Activated CD8-positive, alpha-beta T cell treated with anti-CD3 and anti-CD28 coated beads for 36 hours (primary cell): ENCODE results near the gene POU3F1. TPM values are rescaled to one million over a fixed set of nuclear protein-coding genes. Genes with fewer than 3 reads are reported as not detected.
"Not testable (repeated sequence)": the region's sequence is repeated elsewhere in the genome, so short reads cannot be mapped to it uniquely, and the experiment has no call there.

Experiments used
- ATAC-seq: fragments of 200-7000 bp; cut with Tn5 transposase; one replicate; pipeline ENCODE4 v1.10.0; 2021; ENCODE audit warnings: mild to moderate bottlenecking, moderate library complexity
- CTCF ChIA-PET: fragments of 350-600 bp; sonication (Branson Sonifier 250); formaldehyde crosslinking; loops from one replicate; lab custom pipeline; 2021; ENCODE audit warnings: antibody characterized with exemption; lab: Charles Lee
- POLR2A ChIA-PET: fragments of 350-600 bp; sonication (Branson Sonifier 250); formaldehyde crosslinking; loops from one replicate; lab custom pipeline; 2021; ENCODE audit warnings: antibody characterized with exemption; lab: Charles Lee
- DNase-seq: peaks from one replicate; pipeline ENCODE4 v3.0.0-alpha.2; 2020
- H3K27ac Mint-ChIP-seq: one replicate; pipeline ENCODE4 v1.8.0; 2021; ENCODE audit warnings: mild to moderate bottlenecking, mixed read lengths
- H3K27me3 Mint-ChIP-seq: one replicate; pipeline ENCODE4 v1.8.0; 2021; ENCODE audit warnings: mixed read lengths
- H3K36me3 Mint-ChIP-seq: one replicate; pipeline ENCODE4 v1.8.0; 2021; ENCODE audit warnings: low read depth, mixed read lengths
- H3K4me1 Mint-ChIP-seq: one replicate; pipeline ENCODE4 v1.8.0; 2021; ENCODE audit warnings: low read depth, mixed read lengths
- H3K4me3 Mint-ChIP-seq: one replicate; pipeline ENCODE4 v1.8.0; 2021; ENCODE audit warnings: mild to moderate bottlenecking, moderate library complexity, mixed read lengths
- H3K9me3 Mint-ChIP-seq: one replicate; pipeline ENCODE4 v1.8.0; 2021; ENCODE audit warnings: mixed read lengths
- CTCF ChIP-seq: fragments of 200-600 bp; IDR thresholded peaks from one replicate; pipeline ENCODE4 v1.8.0; 2022; ENCODE audit warnings: antibody characterized with exemption, mild to moderate bottlenecking
- intact Hi-C: fragments of 100-400 bp; cut with micrococcal nuclease; formaldehyde crosslinking; loops from one replicate; pipeline ENCODE4 v1.10.0; 2022
- total RNA-seq, 2 experiments: library from RNA; stranded (reverse); gene quantifications; one replicate each; pipeline ENCODE4 v1.2.3, GENCODE V29; 2021

The POU3F1 gene
- total RNA-seq, 2 experiments from 2014 or later = 0.16 TPM; not detected in 1

DNA sequence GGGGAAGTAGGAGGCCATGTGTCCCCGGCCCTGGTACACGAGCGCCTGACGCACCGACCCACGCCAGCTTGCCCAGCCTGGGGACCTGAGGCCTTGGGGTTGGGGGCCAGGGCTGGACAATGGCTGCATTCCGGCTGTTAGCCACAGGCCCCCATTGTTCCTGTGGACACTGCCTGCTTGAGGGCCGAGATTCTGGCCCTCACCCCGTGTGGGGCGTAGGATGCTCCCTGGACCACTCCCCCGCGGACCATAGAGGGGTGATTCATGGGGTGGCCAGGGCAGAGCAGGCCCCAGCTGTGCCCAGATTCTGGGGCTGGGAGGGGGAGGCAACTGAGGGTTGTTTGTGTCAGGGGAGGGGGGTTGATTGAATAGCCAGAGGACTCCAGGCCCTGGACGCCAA is 11.7 kb downstream of the POU3F1 start:
- no peak overlapping the region for H3K4me3 Mint-ChIP-seq
- intact Hi-C loops = no loop called here
- no peak overlapping the region for H3K27ac Mint-ChIP-seq
- TF ChIP-seq CTCF = no peak
- peaks cover 8% of the 10 kb centered on the region for H3K27me3 Mint-ChIP-seq
- ChIA-PET POLR2A (no interaction called here), CTCF (interaction anchor here (1.1 to 2.2 kb wide), 3 partner anchors 8 to 37 kb away, joined by 3 to 5 read pairs (median 3); no protein-coding TSS in a partner anchor)
- no peaks in the 10 kb centered on the region for H3K9me3 Mint-ChIP-seq
- ATAC-seq (no peak), DNase-seq (no peak)
- no peaks in the 10 kb centered on the region for H3K36me3 Mint-ChIP-seq
- H3K4me1 Mint-ChIP-seq = peaks cover 19% of the 10 kb centered on the region

DNA sequence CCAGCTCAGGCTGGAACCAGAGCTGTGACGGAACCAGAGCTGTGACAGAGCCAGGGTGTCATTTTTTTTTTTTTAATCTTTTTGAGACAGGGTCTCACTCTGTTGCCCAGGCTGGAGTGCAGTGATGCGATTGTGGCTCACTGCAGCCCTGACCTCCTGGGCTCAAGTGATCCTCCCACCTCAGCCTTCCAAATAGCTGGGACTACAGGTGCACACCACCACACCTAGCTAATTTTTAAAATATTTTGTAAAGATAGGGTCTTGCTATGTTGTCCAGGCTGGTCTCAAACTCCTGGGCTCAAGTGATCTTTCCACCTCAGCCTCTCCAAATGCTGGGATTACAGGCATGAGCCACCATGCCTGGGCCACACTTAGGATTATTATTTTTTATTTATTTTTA is 13.6 kb downstream of the POU3F1 start:
- H3K36me3 Mint-ChIP-seq, CTCF ChIA-PET, DNase-seq, H3K27ac Mint-ChIP-seq, H3K9me3 Mint-ChIP-seq, ATAC-seq, H3K27me3 Mint-ChIP-seq, intact Hi-C loops, H3K4me3 Mint-ChIP-seq: not testable (repeated sequence)
- peaks cover 37% of the 10 kb centered on the region for H3K4me1 Mint-ChIP-seq
- POLR2A ChIA-PET = interaction anchor here (0.7 kb wide), 3 partner anchors 17 to 39 kb away, joined by 3 to 4 read pairs (median 3); no protein-coding TSS in a partner anchor

DNA sequence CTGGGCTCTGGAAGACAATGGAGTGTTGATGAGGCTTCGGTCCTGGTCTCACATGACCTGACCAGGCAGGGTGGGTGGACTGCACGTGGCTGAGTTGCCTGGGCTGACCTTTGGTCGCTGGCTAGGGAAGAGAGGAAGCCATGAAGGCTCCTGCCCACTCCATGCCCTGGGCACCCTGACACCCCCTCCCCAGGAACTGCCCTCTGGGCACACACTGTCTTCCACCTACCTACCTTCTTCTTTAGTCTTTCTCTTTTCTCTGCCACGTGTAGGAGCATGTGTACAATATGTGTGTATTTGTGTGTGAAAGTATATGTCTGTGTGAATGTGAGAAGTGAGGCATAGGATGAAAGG is 15.1 kb downstream of the POU3F1 start:
- no peak overlapping the region for H3K4me3 Mint-ChIP-seq
- ATAC-seq = no peak
- POLR2A ChIA-PET = interaction anchor here (2.6 to 7.7 kb wide), 2 partner anchors 9 to 16 kb away, joined by 6 to 53 read pairs; no protein-coding TSS in a partner anchor
- peak overlapping the region; percentile 39 for H3K27ac Mint-ChIP-seq
- H3K36me3 Mint-ChIP-seq = no peaks in the 10 kb centered on the region
- TF ChIP-seq CTCF = no peak
- DNase-seq = no peak
- H3K9me3 Mint-ChIP-seq = no peaks in the 10 kb centered on the region
- peaks cover 2% of the 10 kb centered on the region for H3K27me3 Mint-ChIP-seq
- CTCF ChIA-PET = no interaction called here
- intact Hi-C loops = no loop called here
- H3K4me1 Mint-ChIP-seq = peaks cover 52% of the 10 kb centered on the region

GRCh38 chr1:38030596-38031512 is 15.7 kb downstream of the POU3F1 start:
- H3K4me1 Mint-ChIP-seq = peaks cover 56% of the 10 kb centered on the region
- ChIA-PET CTCF (interaction anchor here (1.0 to 7.3 kb wide), 7 partner anchors 12 to 555 kb away, joined by 3 to 105 read pairs (median 4); partner anchors contain the start of genes MTF1 and UTP11), POLR2A (interaction anchor here (0.7 to 7.7 kb wide), 6 partner anchors 10 to 533 kb away, joined by 3 to 53 read pairs (median 7); no protein-coding TSS in a partner anchor)
- H3K9me3 Mint-ChIP-seq = no peaks in the 10 kb centered on the region
- H3K27ac Mint-ChIP-seq = peak overlapping the region; percentile 89
- H3K36me3 Mint-ChIP-seq = peaks cover 1% of the 10 kb centered on the region
- DNase-seq (no peak), ATAC-seq (no peak)
- H3K4me3 Mint-ChIP-seq = peak overlapping the region; percentile 33
- no peak for TF ChIP-seq CTCF
- peaks cover 2% of the 10 kb centered on the region for H3K27me3 Mint-ChIP-seq
- intact Hi-C loops = no loop called here

- H3K4me1 Mint-ChIP-seq = peaks cover 56% of the 10 kb centered on the region
Measured at GRCh38 chr1:38029685-38030511, 16.7 kb downstream of the POU3F1 start.

More at GRCh38 chr1:38029685-38030511, 16.7 kb downstream of the POU3F1 start:
- no peak for TF ChIP-seq CTCF
- peaks cover 8% of the 10 kb centered on the region for H3K36me3 Mint-ChIP-seq
- H3K27me3 Mint-ChIP-seq = peaks cover 2% of the 10 kb centered on the region
- no peaks in the 10 kb centered on the region for H3K9me3 Mint-ChIP-seq
- DNase-seq (peak; percentile 88), ATAC-seq (peak; percentile 55)
- ChIA-PET CTCF (interaction anchor here (0.9 to 7.3 kb wide), 9 partner anchors 11 to 554 kb away, joined by 3 to 105 read pairs (median 4); partner anchors contain the start of genes MTF1 and UTP11), POLR2A (interaction anchor here (0.7 to 7.7 kb wide), 7 partner anchors 11 to 534 kb away, joined by 3 to 53 read pairs (median 8); partner anchors contain the start of gene POU3F1)
- H3K4me3 Mint-ChIP-seq = peak overlapping the region; percentile 33
- intact Hi-C loops = no loop called here
- H3K27ac Mint-ChIP-seq = peak overlapping the region; percentile 89
